Inflammatory macrophage (primary cell): ENCODE measurements around the gene CTNNBIP1.
"Not testable (repeated sequence)": the region's sequence is repeated elsewhere in the genome, so short reads cannot be mapped to it uniquely, and the experiment has no call there.

Experiments
- DNase-seq, 2 donors: peaks; one replicate each; pipeline ENCODE4 v3.0.0-alpha.2; 2020 to 2022

The CTNNBIP1 gene

GRCh38 chr1:9803003-9803918, 106.8 kb downstream of the CTNNBIP1 start:
- not testable (repeated sequence) for DNase-seq

DNA sequence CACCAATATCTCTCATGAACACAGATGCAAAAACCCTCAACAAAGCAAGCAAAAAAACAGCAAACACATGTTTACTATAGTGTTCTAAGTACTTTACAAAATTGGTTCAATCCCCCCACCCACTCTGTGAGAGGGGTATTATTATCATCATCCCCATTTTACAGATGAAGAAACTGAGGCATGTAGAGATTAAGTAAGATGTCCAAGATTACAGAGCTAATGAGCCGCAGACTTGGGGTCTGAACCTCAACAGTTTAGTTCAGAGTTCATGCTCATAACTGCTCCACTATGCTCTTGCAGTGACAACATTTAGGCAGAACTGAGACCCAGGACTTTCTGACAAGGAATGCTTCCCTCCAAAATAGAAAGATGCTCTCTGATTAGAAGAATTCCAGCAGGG, 108.2 kb downstream of the CTNNBIP1 start:
- DNase-seq: no peak
